Thyroid gland (tissue), 4 donors: ENCODE data around the gene DOCK2. TPM values are rescaled to one million over a fixed set of nuclear protein-coding genes. Genes with fewer than 3 reads are reported as not detected.
"Not testable (repeated sequence)": the region's sequence is repeated elsewhere in the genome, so short reads cannot be mapped to it uniquely, and the experiment has no call there.

Experiments
- DNase-seq, 2 donors: peaks; one replicate each; pipeline ENCODE4 v3.0.0-alpha.2; 2019
- H3K27ac ChIP-seq, 3 donors: fragments of 200-600 bp; sonication (generic); 1 replicate in 2 of 3; 2 replicates in 1 of 3; pipeline ENCODE4 v1.5.1; 2016 to 2019; ENCODE audit warnings: mild to moderate bottlenecking in 1 of 3, moderate library complexity in 1 of 3
- H3K27me3 ChIP-seq: fragments of 200-600 bp; sonication (generic); one replicate; pipeline ENCODE4 v1.5.1; 2019
- H3K36me3 ChIP-seq, 2 donors: fragments of 200-600 bp; sonication (generic); one replicate each; pipeline ENCODE4 v1.5.1; 2016 to 2019
- H3K4me1 ChIP-seq, 2 donors: fragments of 200-600 bp; sonication (generic); one replicate each; pipeline ENCODE4 v1.5.1; 2017 to 2019
- H3K4me3 ChIP-seq, 3 donors: fragments of 200-600 bp; sonication (generic); replicated peaks in 1 of 3; 1 replicate in 2 of 3; 2 replicates in 1 of 3; pipeline ENCODE4 v1.5.1; 2016; ENCODE audit warnings: mild to moderate bottlenecking in 1 of 3
- H3K9me3 ChIP-seq: fragments of 200-600 bp; sonication (generic); one replicate; pipeline ENCODE4 v1.5.1; 2017
- CTCF ChIP-seq, 6 experiments: fragments of 200-600 bp in 3 of 6; fragments of 450-650 bp in 3 of 6; sonication (generic) in 3 of 6; IDR thresholded peaks; one replicate each; pipeline ENCODE4 v1.5.1; 2016 to 2019; ENCODE audit warnings: antibody characterized with exemption in 6 of 6, mild to moderate bottlenecking in 2 of 6, inconsistent platforms in 1 of 6, moderate library complexity in 1 of 6
- POLR2A ChIP-seq, 2 donors: fragments of 450-650 bp; IDR thresholded peaks; one replicate each; pipeline ENCODE4 v1.6.1; 2017; ENCODE audit warnings: antibody characterized with exemption in 2 of 2, mild to moderate bottlenecking in 2 of 2, moderate library complexity in 1 of 2
- WGBS, 2 donors: methylation state at CpG; one replicate each; pipeline ENCODE4 v1.1.5; 2017; 5-methylcytosine and 5-hydroxymethylcytosine counted together
- intact Hi-C: fragments of 100-400 bp; cut with DNase I; formaldehyde crosslinking; loops from one replicate; pipeline ENCODE4 v1.15.1; 2023
- total RNA-seq, 4 donors: library from RNA; depleted of rRNA; stranded (reverse); fragments of >200 nt; gene quantifications; one replicate each; pipeline ENCODE4 v1.2.3, GENCODE V29; 2016

The DOCK2 gene
- total RNA-seq, 4 donors from 2014 or later, result 4.3 to 14.1 (median 8.6) TPM

GRCh38 chr5:169723103-169723831 lies 86.2 kb downstream of the DOCK2 start:
- intact Hi-C loops, result no loop called here
- WGBS, 2 donors, result 91 to 93% methylated on average over 3 of the region's 3 CpGs
- no peak overlapping the region for H3K27ac ChIP-seq
- H3K9me3 ChIP-seq, result no peaks in the 10 kb centered on the region
- no peak for TF ChIP-seq POLR2A (IDR thresholded peaks at IDR 0.05)
- H3K36me3 ChIP-seq, result no peaks in the 10 kb centered on the region
- no peak for DNase-seq
- peaks cover 0 to 21% of the 10 kb centered on the region in 2 donors for H3K4me1 ChIP-seq
- no peak overlapping the region for H3K4me3 ChIP-seq
- no peaks in the 10 kb centered on the region for H3K27me3 ChIP-seq

GRCh38 chr5:169724303-169725087 lies 87.4 kb downstream of the DOCK2 start:
- Histone ChIP-seq H3K27ac (no peak overlapping the region), H3K27me3 (no peaks in the 10 kb centered on the region), H3K4me1 (peaks cover 0 to 10% of the 10 kb centered on the region in 2 donors), H3K4me3 (no peak overlapping the region), H3K36me3 (no peaks in the 10 kb centered on the region), H3K9me3 (no peaks in the 10 kb centered on the region)
- DNase-seq, result no peak
- no peak for TF ChIP-seq POLR2A (IDR thresholded peaks at IDR 0.05)
- TF ChIP-seq CTCF (IDR thresholded peaks at IDR 0.05), result no peak
- intact Hi-C loops, result no loop called here
- WGBS, 2 donors, result 88 to 93% methylated on average over 10 of the region's 10 CpGs

- H3K36me3 ChIP-seq, H3K27me3 ChIP-seq, H3K4me1 ChIP-seq, DNase-seq, H3K9me3 ChIP-seq, H3K4me3 ChIP-seq, intact Hi-C loops, H3K27ac ChIP-seq: not testable (repeated sequence)
- WGBS, 2 donors, result 97% methylated on average over 4 of the region's 4 CpGs
These were observed 88.6 kb downstream of the DOCK2 start for GRCh38 chr5:169725665-169726064.

- Histone ChIP-seq H3K36me3 (no peaks in the 10 kb centered on the region), H3K4me3 (no peak overlapping the region), H3K27me3 (no peaks in the 10 kb centered on the region), H3K9me3 (no peaks in the 10 kb centered on the region), H3K4me1 (no peaks in the 10 kb centered on the region), H3K27ac (no peak overlapping the region)
- WGBS, 2 donors, result 94% methylated on average over 1 of the region's 1 CpG
- intact Hi-C loops, result no loop called here
- TF ChIP-seq CTCF (IDR thresholded peaks at IDR 0.05) (no peak), POLR2A (IDR thresholded peaks at IDR 0.05) (no peak)
- DNase-seq, result no peak
These were observed 91.3 kb downstream of the DOCK2 start for GRCh38 chr5:169728418-169728817.

- Histone ChIP-seq H3K36me3 (no peaks in the 10 kb centered on the region), H3K27me3 (no peaks in the 10 kb centered on the region), H3K27ac (no peak overlapping the region), H3K9me3 (no peaks in the 10 kb centered on the region), H3K4me3 (no peak overlapping the region), H3K4me1 (no peaks in the 10 kb centered on the region)
- intact Hi-C loops, result no loop called here
- TF ChIP-seq CTCF (IDR thresholded peaks at IDR 0.05) (no peak), POLR2A (IDR thresholded peaks at IDR 0.05) (no peak)
- no peak for DNase-seq
- WGBS, 2 donors, result 88 to 93% methylated on average over 6 of the region's 6 CpGs
These were observed 94.1 kb downstream of the DOCK2 start for GRCh38 chr5:169731221-169731620.

GRCh38 chr5:169732841-169733240 lies 95.8 kb downstream of the DOCK2 start:
- no peak for DNase-seq
- Histone ChIP-seq H3K4me3 (no peak overlapping the region), H3K9me3 (no peaks in the 10 kb centered on the region), H3K36me3 (no peaks in the 10 kb centered on the region), H3K27me3 (no peaks in the 10 kb centered on the region), H3K4me1 (no peaks in the 10 kb centered on the region), H3K27ac (no peak overlapping the region)
- TF ChIP-seq POLR2A (IDR thresholded peaks at IDR 0.05) (no peak), CTCF (IDR thresholded peaks at IDR 0.05) (no peak)
- intact Hi-C loops, result no loop called here
- WGBS, 2 donors, result 53 to 63% methylated on average over 1 of the region's 1 CpG
